HG03159 (cell line): ENCODE measurements around the gene ATP5F1E.
A peak's percentile ranks its signal among the peaks of the same experiment; 100 is the strongest.
"Not testable (repeated sequence)": the region's sequence is repeated elsewhere in the genome, so short reads cannot be mapped to it uniquely, and the experiment has no call there.

Experiments
- ATAC-seq: cut with Tn5 transposase; IDR thresholded peaks from one replicate; pipeline ENCODE4 v1.9.1; 2021; ENCODE audit warnings: mild to moderate bottlenecking, moderate library complexity; ENCODE audit not compliant: unreplicated experiment

The ATP5F1E gene

GRCh38 chr20:59043698-59044097, 11.6 kb upstream of the ATP5F1E start:
- ATAC-seq = no peak

- ATAC-seq = peak; percentile 92
Observed at GRCh38 chr20:59042796-59043631, 10.9 kb upstream of the ATP5F1E start.

- ATAC-seq = peak; percentile 34
Observed at GRCh38 chr20:59042151-59042795, 10.1 kb upstream of the ATP5F1E start, which contains the start of gene PRELID3B. PRELID3B (minus strand) TSS chr20:59042786; CDS start chr20:59042730, 56 bp downstream.

GRCh38 chr20:59041487-59041886, 9.4 kb upstream of the ATP5F1E start:
- ATAC-seq = not testable (repeated sequence)

GRCh38 chr20:59040667-59041066, 8.5 kb upstream of the ATP5F1E start:
- ATAC-seq = no peak

- no peak for ATAC-seq
Observed at GRCh38 chr20:59039233-59039632, 7.1 kb upstream of the ATP5F1E start.

- ATAC-seq = no peak
Observed at GRCh38 chr20:59037386-59037785, 5.3 kb upstream of the ATP5F1E start.

GRCh38 chr20:59035381-59035780, 3.2 kb upstream of the ATP5F1E start:
- no peak for ATAC-seq

GRCh38 chr20:59033616-59034165, 1.6 kb upstream of the ATP5F1E start:
- ATAC-seq = no peak

- ATAC-seq = no peak
Observed at GRCh38 chr20:59033093-59033492, 958 bp upstream of the ATP5F1E start.

- ATAC-seq = no peak
Observed at GRCh38 chr20:59032713-59033059, 551 bp upstream of the ATP5F1E start.

GRCh38 chr20:59031564-59032022, 542 bp downstream of the ATP5F1E start:
- ATAC-seq = no peak

- no peak for ATAC-seq
Observed at GRCh38 chr20:59030911-59031563, 1.1 kb downstream of the ATP5F1E start.

- ATAC-seq = no peak
Observed at GRCh38 chr20:59028812-59029211, 3.3 kb downstream of the ATP5F1E start.

- no peak for ATAC-seq
Observed at GRCh38 chr20:59027741-59028320, 4.3 kb downstream of the ATP5F1E start.

GRCh38 chr20:59026904-59027740, 5.0 kb downstream of the ATP5F1E start:
- ATAC-seq = no peak

- ATAC-seq = no peak
Observed at GRCh38 chr20:59025511-59025910, 6.6 kb downstream of the ATP5F1E start.

- no peak for ATAC-seq
Observed at GRCh38 chr20:59025086-59025485, 7.0 kb downstream of the ATP5F1E start.

GRCh38 chr20:59024111-59024530, 8.0 kb downstream of the ATP5F1E start:
- ATAC-seq = no peak

GRCh38 chr20:59023616-59024015, 8.5 kb downstream of the ATP5F1E start:
- no peak for ATAC-seq
